Measurements from ENCODE around the gene PABPN1L. TPM values are rescaled to one million over a fixed set of nuclear protein-coding genes. Genes with fewer than 3 reads are reported as not detected.

PABPN1L gene
- total RNA-seq, 2 donors from 2014 or later = not detected

DNA sequence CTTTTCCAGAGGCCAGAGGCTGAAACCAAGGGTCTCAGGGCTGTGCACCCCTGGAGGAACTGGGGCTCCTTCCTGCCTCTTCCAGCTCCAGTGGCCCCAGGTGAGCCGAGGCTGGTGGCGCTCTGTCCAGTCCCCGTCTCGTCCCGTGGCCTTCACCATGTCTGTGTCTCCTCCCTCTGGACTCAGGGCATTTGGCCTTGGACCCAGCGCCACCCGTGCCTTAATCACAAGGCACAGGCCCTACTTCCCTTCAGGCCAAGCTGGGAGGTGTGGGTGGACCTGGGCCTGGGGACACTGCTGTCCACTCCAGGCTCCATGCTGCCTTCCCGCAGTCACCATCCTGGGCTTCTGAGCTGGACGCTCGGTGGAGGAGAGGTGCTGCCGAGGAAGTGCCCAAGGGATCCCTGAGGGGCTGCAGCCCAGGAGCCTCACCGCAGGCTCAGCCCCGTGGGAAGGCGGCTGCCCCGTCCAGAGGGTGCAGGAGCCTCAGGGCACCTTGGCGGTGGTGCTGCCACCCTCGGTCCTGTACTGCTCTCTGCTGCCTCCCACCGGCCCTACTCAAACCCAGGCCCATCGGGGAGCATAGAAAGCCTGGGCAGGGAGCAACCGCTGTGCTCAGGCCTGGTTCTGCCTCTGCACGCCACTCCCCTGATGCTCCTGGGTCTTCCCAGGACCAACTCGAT is 45.2 kb downstream of the PABPN1L start:
- no peak for DNase-seq (ENCODE audit: low spot score)
- intact Hi-C loops (cut with DNase I) = no loop called here

DNA sequence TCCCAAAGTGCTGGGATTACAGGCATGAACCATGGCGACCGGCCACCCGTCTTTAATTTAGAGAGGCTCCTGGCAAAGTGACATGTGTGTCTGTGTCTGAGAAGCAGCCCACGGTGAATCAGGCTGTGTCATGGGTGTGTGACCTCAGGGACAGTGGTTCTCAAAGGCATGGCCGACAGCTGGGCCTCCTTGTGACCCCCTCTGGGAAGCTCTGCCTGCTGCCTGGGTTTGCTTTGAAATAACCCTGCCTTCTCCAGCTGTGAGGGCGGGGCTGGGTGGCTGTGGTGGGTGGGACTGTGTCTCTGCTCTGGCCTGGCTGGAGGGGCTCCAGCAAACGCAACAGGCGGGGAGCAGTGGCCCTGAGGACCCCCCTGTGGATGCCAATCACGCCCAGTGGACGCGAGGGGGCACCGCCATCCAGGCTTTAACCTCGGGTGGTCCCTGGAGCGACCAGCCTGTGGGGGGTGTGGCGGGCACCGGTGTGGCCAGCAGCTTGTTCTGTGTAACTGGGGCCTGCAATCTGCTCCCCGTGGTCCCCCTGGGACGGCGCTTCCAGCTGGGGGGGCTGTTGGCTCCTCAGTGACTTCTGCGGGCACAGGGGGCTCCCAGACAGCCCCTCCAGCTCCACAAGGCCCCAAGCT is 46.0 kb downstream of the PABPN1L start:
- intact Hi-C loops (cut with DNase I) = no loop called here
- DNase-seq (ENCODE audit: low spot score) = no peak

DNA sequence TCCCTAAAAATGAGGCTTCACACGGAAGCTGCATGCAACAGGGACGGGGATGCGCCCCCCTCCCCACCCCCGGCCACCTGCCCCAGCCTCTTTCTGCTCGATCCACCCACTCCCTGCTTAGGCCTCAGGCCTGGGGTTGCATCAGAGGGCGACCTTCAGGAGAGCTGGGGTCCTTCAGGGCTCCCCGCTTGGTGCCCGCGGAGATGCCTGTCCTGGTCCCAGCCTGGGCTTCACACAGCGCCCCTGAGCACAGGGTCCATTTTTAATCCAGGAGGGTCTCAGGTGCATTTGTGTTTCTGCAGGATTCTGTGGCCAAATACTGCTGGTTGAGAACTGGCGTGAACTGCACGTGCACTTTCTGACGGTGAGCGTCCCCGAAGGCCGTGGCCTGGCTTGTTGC is 47.3 kb downstream of the PABPN1L start:
- no peak for DNase-seq (ENCODE audit: low spot score)
- intact Hi-C loops (cut with DNase I) = no loop called here

DNA sequence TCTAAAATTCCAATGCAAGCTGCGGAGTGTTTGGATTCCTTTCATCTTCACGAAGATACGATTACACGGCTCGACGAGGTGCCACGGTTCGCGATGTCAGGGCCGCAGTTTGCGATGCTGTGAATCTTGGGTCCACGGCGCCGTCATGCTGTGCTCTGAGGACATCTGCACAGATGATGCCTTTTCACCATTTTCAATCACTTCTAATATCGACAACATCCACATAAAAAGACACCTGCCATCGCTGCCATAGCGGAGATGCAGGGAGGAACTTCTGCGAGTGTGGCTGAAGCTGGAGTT is 47.9 kb downstream of the PABPN1L start:
- intact Hi-C loops (cut with DNase I) = no loop called here
- no peak for DNase-seq (ENCODE audit: low spot score)

DNA sequence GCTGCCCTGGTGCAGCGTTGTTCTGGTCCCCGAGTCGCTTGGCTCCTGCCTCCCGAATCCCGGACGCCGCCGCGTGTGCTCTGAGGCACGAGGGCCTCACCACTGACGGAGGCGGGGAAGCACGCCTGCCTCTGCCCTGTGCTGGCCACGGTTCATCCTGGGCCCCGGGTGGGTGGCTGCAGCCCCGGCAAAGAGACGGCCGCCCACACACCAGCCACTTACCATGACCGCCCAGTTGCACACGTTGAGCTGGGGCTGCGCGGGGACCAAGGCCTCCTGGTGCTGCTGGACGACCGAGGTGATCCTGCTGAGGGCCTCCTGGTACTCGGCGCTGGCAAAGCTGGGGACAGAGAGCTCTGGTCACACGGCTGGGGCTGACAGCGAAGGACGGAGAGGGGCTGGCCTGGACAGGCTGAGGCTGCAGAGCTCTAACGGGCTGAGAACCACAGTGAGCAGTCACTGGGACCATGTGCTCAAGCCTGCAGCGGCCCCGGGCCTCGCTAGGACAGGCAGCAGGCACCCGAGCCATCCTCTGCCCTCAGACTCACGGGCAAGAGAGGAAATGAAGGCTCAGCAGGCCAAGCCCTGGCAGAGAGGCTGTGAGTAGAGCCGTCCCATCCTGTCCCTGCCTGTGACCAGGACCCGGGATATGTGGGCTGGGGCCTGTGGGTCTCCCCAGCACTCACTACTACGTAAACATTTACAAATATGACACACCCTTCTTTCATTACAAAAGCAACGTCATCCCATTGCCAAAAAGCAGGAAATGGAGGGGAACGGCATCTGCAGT is 48.5 kb downstream of the PABPN1L start:
- no peak for DNase-seq (ENCODE audit: low spot score)
- intact Hi-C loops (cut with DNase I) = no loop called here

DNA sequence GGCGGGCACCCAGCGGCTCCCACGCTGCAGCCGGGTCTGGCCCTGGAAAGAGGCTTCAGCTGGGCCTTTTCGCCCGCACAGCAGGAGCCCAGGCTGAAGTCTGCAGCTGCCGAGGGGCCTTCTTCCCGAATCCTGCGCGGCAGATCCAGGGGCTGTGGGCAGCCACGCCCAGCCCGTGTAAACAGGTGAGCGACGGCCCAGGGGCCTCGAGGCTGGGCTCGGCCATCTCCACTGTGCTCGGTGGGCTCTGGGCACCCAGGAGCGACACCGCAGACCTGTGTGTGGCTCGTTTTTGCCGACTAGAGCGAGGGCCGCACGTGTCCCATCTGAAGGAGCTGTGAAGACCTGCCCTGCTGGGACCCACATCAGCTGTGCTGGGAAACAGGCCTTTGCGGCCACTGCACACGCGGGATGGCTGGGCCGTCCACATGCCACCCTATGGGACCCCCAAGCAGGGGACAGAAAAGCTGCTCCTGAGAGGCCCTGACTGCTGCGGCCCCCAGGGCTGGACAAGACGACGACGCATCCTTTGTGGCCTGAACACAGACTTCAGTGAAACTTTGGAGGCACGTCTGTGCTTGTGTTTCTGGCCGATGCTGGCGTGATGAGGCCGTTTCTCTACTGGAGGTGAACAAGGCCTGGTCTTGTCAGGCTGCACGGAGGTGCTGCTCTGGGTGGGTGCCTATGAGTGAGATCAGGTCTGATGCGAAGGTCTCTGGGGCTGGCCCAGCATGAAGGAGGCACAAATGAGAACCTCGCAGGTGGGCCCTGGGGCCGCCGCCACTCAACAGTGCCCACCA is 49.5 kb downstream of the PABPN1L start:
- DNase-seq (ENCODE audit: low spot score) = no peak
- intact Hi-C loops (cut with DNase I) = no loop called here

DNA sequence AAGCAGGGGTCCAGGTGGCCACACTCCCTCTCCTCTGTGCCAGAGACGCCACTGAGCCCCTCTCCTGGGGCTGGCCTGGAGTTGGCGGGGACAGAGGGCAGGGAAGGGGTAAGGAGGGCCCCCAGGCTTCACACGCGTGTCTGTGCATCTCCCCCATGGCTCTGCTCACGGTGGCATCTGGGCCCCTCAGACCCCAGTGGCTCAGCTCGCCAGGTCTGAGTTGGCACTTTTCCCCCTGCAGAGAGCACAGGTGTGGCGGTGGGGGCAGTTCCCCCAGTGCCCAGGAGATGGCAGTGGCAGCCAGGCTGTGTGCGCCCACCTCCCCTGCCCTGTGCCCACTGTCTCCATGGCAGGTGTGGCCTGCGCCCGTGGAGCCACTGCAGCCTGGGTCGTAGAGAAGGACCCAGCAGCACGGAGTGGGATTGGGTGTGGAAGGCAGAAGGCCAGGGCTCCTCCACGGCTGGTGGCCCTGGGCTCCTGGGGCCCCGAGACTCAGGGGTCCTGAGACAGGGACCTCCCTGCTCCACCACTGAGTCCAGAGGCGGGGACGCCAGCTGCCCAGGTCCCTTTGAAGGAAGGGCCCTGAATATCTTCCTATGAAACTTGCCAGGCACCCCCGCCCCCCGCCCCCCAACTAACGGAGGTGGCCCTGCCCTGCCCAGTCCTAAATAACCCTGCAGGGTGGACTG is 50.4 kb downstream of the PABPN1L start:
- intact Hi-C loops (cut with DNase I) = no loop called here
- DNase-seq (ENCODE audit: low spot score) = no peak

DNA sequence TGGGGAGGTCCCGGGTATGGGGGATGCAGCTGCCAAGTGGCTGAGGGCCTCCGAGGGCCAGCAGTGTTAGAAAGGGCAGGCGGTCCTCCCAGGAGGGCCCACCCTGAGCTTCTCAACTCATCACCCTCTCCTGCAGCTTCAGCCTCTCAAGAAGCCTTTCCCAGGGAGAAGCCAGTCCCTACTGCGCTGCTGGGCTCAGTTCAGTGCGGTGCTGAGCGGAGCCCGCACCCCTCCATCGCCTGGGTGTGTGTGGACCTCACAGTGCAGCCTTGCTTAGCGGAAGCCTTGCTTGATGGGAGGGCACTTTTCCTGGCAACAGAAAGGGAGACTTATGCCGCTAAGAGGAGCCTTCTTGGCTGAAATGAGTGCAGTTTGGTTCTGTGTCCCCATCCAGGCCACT is 51.2 kb downstream of the PABPN1L start:
- DNase-seq (ENCODE audit: low spot score) = no peak
- intact Hi-C loops (cut with DNase I) = no loop called here

DNA sequence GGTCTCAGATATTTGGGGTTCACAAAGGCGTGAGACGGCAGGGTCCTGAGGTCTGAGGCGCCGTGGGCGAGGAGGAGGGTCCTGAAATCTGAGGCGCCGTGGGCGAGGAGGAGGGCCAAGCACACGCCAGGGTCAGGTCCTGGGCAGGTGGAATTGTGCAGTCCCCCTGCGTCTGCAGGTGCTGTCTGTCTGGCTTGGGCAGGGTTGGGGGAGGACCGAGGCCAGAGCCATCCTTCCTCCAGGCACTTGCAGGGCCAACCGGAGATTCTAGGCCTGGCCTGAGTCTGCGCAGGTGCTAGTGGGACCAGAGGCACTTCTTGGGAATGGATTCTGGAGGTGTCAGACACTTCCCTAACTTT is 52.3 kb downstream of the PABPN1L start:
- intact Hi-C loops (cut with DNase I) = loop anchor here in 1 of 2 donors (1.0 kb wide), 1 partner anchor 95 kb away; no protein-coding TSS in a partner anchor
- no peak for DNase-seq (ENCODE audit: low spot score)

Other genes with a start within 250 kb of the PABPN1L start
- gene IL17C, start 228.1 kb downstream of the PABPN1L start, total RNA-seq = not detected
- gene CYBA, start 215.6 kb downstream of the PABPN1L start, total RNA-seq = 100 to 1,000 TPM in 1 of 2 donors, 10 to 100 TPM in 1; 71.4 to 168 TPM
- gene MVD, start 203.6 kb downstream of the PABPN1L start, total RNA-seq = 10 to 100 TPM; 21.6 to 22.6 TPM
- under 1 TPM; 0.43 to 0.56 TPM for gene SNAI3, start 180.2 kb downstream of the PABPN1L start, total RNA-seq
- 10 to 100 TPM; 16.8 to 19.0 TPM for gene RNF166, start 160.3 kb downstream of the PABPN1L start, total RNA-seq
- gene CTU2, start 160.2 kb downstream of the PABPN1L start, total RNA-seq = 10 to 100 TPM; 17.2 to 20.4 TPM
- 100 to 1,000 TPM in 1 of 2 donors, 10 to 100 TPM in 1; 99.3 to 103 TPM for gene PIEZO1, start 81.4 kb downstream of the PABPN1L start, total RNA-seq
- 1 to 10 TPM in 1 of 2 donors, under 1 TPM in 1; 0.57 to 2.0 TPM for gene CDT1, start 62.9 kb downstream of the PABPN1L start, total RNA-seq
- 10 to 100 TPM; 73.1 to 92.8 TPM for gene APRT, start 54.7 kb downstream of the PABPN1L start, total RNA-seq
- gene GALNS, start 9.7 kb downstream of the PABPN1L start, total RNA-seq = 10 to 100 TPM; 17.2 to 24.9 TPM
- 10 to 100 TPM; 28.7 to 47.9 TPM for gene TRAPPC2L, start 9.5 kb downstream of the PABPN1L start, total RNA-seq
- 1 to 10 TPM; 4.7 to 5.1 TPM for gene CBFA2T3, start 110.5 kb upstream of the PABPN1L start, total RNA-seq
- gene ACSF3, start 227.2 kb upstream of the PABPN1L start, total RNA-seq = 10 to 100 TPM; 19.1 to 21.4 TPM